OCI-LY3 (cell line): ENCODE measurements around the gene BCL11A.

Experiments
- CTCF ChIP-seq: fragments of 200-600, 300-600 bp; sonication (generic); IDR thresholded peaks from 2 replicates; pipeline ENCODE4 v1.5.1; 2014; ENCODE audit warnings: antibody characterized with exemption, low read length, low read depth
- EZH2phosphoT487 ChIP-seq: fragments of 200-600 bp; shearing (Covaris generic); IDR thresholded peaks from 2 replicates; pipeline ENCODE4 v1.6.1; 2018; ENCODE audit warnings: antibody characterized with exemption, mixed run types, low read depth

- no peak for TF ChIP-seq CTCF
- TF ChIP-seq EZH2phosphoT487 = no peak
These were observed 28.6 kb downstream of the BCL11A start for GRCh38 chr2:60524874-60525273.
